HCT116 (cell line): ENCODE results near the gene STK32B. TPM values are rescaled to one million over a fixed set of nuclear protein-coding genes. Genes with fewer than 3 reads are reported as not detected.

Source experiments
- ATAC-seq: fragments of 200-7000 bp; cut with Tn5 transposase; 2 replicates; pipeline ENCODE4 v1.9.1; 2020; ENCODE audit warnings: mild to moderate bottlenecking, moderate library complexity
- BruUV-seq: library from RNA; stranded (reverse); fragments of 400-500 nt; replicated peaks from 2 replicates; lab custom pipeline; 2021; lab: Mats Ljungman, UMichigan
- CTCF ChIA-PET: fragments of 300-600 bp; sonication (Branson Sonifier 250); formaldehyde crosslinking; loops from one replicate; lab custom pipeline; 2021; ENCODE audit warnings: antibody characterized with exemption; lab: Charles Lee
- POLR2A ChIA-PET: fragments of 300-600, 350-600 bp; sonication (Branson Sonifier 250); formaldehyde crosslinking; loops from one replicate; lab custom pipeline; 2021; ENCODE audit warnings: antibody characterized with exemption; lab: Charles Lee
- RAD21 ChIA-PET, 2 experiments: fragments of 300-600 bp; sonication (Branson Sonifier 250); formaldehyde crosslinking; loops; one replicate each; lab custom pipeline; 2023; ENCODE audit warnings: low total read pairs in 2 of 2; ENCODE audit not compliant: uncharacterized antibody in 2 of 2, unreplicated experiment in 2 of 2, low non-redundant PET in 1 of 2; lab: Charles Lee
- DNase-seq: peaks from one replicate; pipeline ENCODE4 v3.0.0-alpha.2; 2010; ENCODE audit warnings: low read depth, low spot score
- H2AFZ ChIP-seq: fragments of 200-600 bp; shearing (Covaris generic), sonication (generic); 2 replicates; pipeline ENCODE4 v1.6.1; 2017; ENCODE audit warnings: low read depth, mixed run types, mixed read lengths, antibody characterized with exemption, low read length; ENCODE audit not compliant: poor library complexity, severe bottlenecking
- H3K27ac ChIP-seq: 2 replicates; pipeline ENCODE4 v1.5.1; 2012; ENCODE audit warnings: low read depth, low read length
- H3K27me3 ChIP-seq: fragments of 200-600 bp; sonication (generic); 2 replicates; pipeline ENCODE4 v1.6.1; 2016; ENCODE audit warnings: mixed run types, low read length, mixed read lengths; ENCODE audit not compliant: insufficient read depth
- H3K36me3 ChIP-seq, 2 experiments: fragments of 200-500 bp in 1 of 2; fragments of 200-600 bp in 1 of 2; sonication (Bioruptor generic) in 1 of 2; sonication (generic) in 1 of 2; 2 replicates each; pipeline versions ENCODE4 v1.5.1 to v1.6.1; 2014 to 2016; ENCODE audit warnings: low read length in 2 of 2, inconsistent platforms in 1 of 2, mixed read lengths in 1 of 2, mixed run types in 1 of 2; ENCODE audit not compliant: insufficient read depth in 2 of 2, control insufficient read depth in 1 of 2
- H3K4me1 ChIP-seq, 2 experiments: fragments of 200-600 bp in 1 of 2; sonication (generic) in 1 of 2; 2 replicates each; pipeline versions ENCODE4 v1.5.1 to v1.6.1; 2012 to 2017; ENCODE audit warnings: low read length in 2 of 2, inconsistent platforms in 1 of 2, mild to moderate bottlenecking in 1 of 2, mixed read lengths in 1 of 2, mixed run types in 1 of 2, moderate library complexity in 1 of 2; ENCODE audit not compliant: insufficient read depth in 2 of 2, control insufficient read depth in 1 of 2
- H3K4me2 ChIP-seq: fragments of 200-600 bp; sonication (generic); 2 replicates; pipeline ENCODE4 v1.6.1; 2017; ENCODE audit warnings: mixed run types, low read length, mixed read lengths
- H3K4me3 ChIP-seq, 2 experiments: fragments of 200-600 bp in 1 of 2; sonication (generic) in 1 of 2; replicated peaks in 1 of 2; 2 replicates each; pipeline ENCODE4 v1.5.1; 2011 to 2016; ENCODE audit warnings: low read length in 2 of 2, control low read depth in 1 of 2, low read depth in 1 of 2, mild to moderate bottlenecking in 1 of 2, mixed read lengths in 1 of 2, mixed run types in 1 of 2
- H3K79me2 ChIP-seq: fragments of 200-600 bp; sonication (generic); 2 replicates; pipeline ENCODE4 v1.6.1; 2017; ENCODE audit warnings: mild to moderate bottlenecking, mixed run types, low read length, moderate library complexity, mixed read lengths; ENCODE audit not compliant: insufficient read depth
- H3K9ac ChIP-seq: fragments of 200-600 bp; sonication (generic); 2 replicates; pipeline ENCODE4 v1.6.1; 2016; ENCODE audit warnings: low read length, mixed read lengths
- H3K9me2 ChIP-seq: fragments of 200-600 bp; sonication (generic), shearing (Covaris generic); 2 replicates; pipeline ENCODE4 v1.6.1; 2017; ENCODE audit warnings: mixed run types, mild to moderate bottlenecking, moderate library complexity; ENCODE audit not compliant: insufficient read depth
- H3K9me3 ChIP-seq, 2 experiments: fragments of 200-500 bp in 1 of 2; fragments of 200-600 bp in 1 of 2; sonication (Bioruptor generic) in 1 of 2; sonication (generic) in 1 of 2; 2 replicates each; pipeline ENCODE4 v1.6.1; 2014 to 2017; ENCODE audit warnings: low read length in 2 of 2, mixed read lengths in 2 of 2, inconsistent platforms in 1 of 2, low read depth in 1 of 2, mild to moderate bottlenecking in 1 of 2, mixed run types in 1 of 2, moderate library complexity in 1 of 2; ENCODE audit not compliant: control insufficient read depth in 1 of 2, insufficient read depth in 1 of 2
- H4K20me1 ChIP-seq: fragments of 200-600 bp; sonication (generic), shearing (Covaris generic); 2 replicates; pipeline ENCODE4 v1.6.1; 2017; ENCODE audit warnings: mixed run types, mild to moderate bottlenecking, moderate library complexity; ENCODE audit not compliant: insufficient read depth
- CBX3 ChIP-seq: IDR thresholded peaks from 2 replicates; pipeline ENCODE4 v1.6.1; 2012; ENCODE audit warnings: low read depth
- CEBPB ChIP-seq: IDR thresholded peaks from 2 replicates; pipeline ENCODE4 v1.6.1; 2012; ENCODE audit warnings: low read depth
- ELF1 ChIP-seq: IDR thresholded peaks from 2 replicates; pipeline ENCODE4 v1.6.1; 2012; ENCODE audit warnings: low read depth, borderline replicate concordance
- EZH2 ChIP-seq: fragments of 200-600 bp; sonication (generic); IDR thresholded peaks from 2 replicates; pipeline ENCODE4 v1.6.1; 2017; ENCODE audit warnings: antibody characterized with exemption, mixed run types
- MAX ChIP-seq: IDR thresholded peaks from 2 replicates; pipeline ENCODE4 v1.6.1; 2012
- POLR2A ChIP-seq: IDR thresholded peaks from 2 replicates; pipeline ENCODE4 v1.7.0; 2011; ENCODE audit warnings: borderline replicate concordance; ENCODE audit not compliant: insufficient read depth, insufficient read length; ENCODE audit errors: extremely low read depth
- REST ChIP-seq: IDR thresholded peaks from 2 replicates; pipeline ENCODE4 v1.6.1; 2012; ENCODE audit warnings: low read depth
- SIN3A ChIP-seq: IDR thresholded peaks from 2 replicates; pipeline ENCODE4 v1.6.1; 2012; ENCODE audit warnings: low read depth
- SRF ChIP-seq: IDR thresholded peaks from 2 replicates; pipeline ENCODE4 v1.6.1; 2012; ENCODE audit warnings: low read depth
- YY1 ChIP-seq: IDR thresholded peaks from 2 replicates; pipeline ENCODE4 v1.6.1; 2011; ENCODE audit warnings: low read length, low read depth, moderate library complexity, mild to moderate bottlenecking; ENCODE audit not compliant: insufficient replicate concordance; ENCODE audit errors: extremely low read depth
- ZNF274 ChIP-seq: fragments of 200-500 bp; sonication (Bioruptor generic); IDR thresholded peaks from 2 replicates; pipeline ENCODE4 v1.6.1; 2014; ENCODE audit warnings: mild to moderate bottlenecking, low read depth, low read length, inconsistent platforms
- intact Hi-C: fragments of 100-400 bp; cut with micrococcal nuclease; formaldehyde crosslinking; loops from 2 replicates; pipeline ENCODE4 v1.10.0; 2022
- total RNA-seq: library from RNA; stranded (reverse); gene quantifications from one replicate; pipeline ENCODE4 v1.2.1, GENCODE V29; 2021; ENCODE audit not compliant: unreplicated experiment

The STK32B gene
- total RNA-seq, 1 experiment from 2014 or later = not detected

GRCh38 chr4:5541169-5541568 is 489.9 kb downstream of the STK32B start:
- H3K9me3 ChIP-seq = no peaks in the 10 kb centered on the region
- H3K4me1 ChIP-seq = no peaks in the 10 kb centered on the region
- TF ChIP-seq ZNF274 (no peak), EZH2 (no peak), YY1 (no peak), MAX (no peak), ELF1 (no peak), CEBPB (no peak), REST (no peak), SRF (no peak), SIN3A (no peak), CBX3 (no peak), POLR2A (no peak)
- peaks cover 60% of the 10 kb centered on the region for H3K27me3 ChIP-seq
- CTCF ChIA-PET = no interaction called here
- BruUV-seq = no TSS peak
- H3K36me3 ChIP-seq = no peaks in the 10 kb centered on the region
- no peak overlapping the region for H3K9ac ChIP-seq
- RAD21 ChIA-PET = interaction anchor here in 1 of 2 experiments (0.6 kb wide), 1 partner anchor 17 kb away, joined by 3 read pairs; no protein-coding TSS in a partner anchor
- DNase-seq = no peak
- intact Hi-C loops = no loop called here
- H3K9me2 ChIP-seq = no peaks in the 10 kb centered on the region
- ATAC-seq = no peak
- no peak overlapping the region for H3K27ac ChIP-seq
- no peak overlapping the region for H3K4me3 ChIP-seq
- no peaks in the 10 kb centered on the region for H3K79me2 ChIP-seq
- H2AFZ ChIP-seq = no peak overlapping the region
- H4K20me1 ChIP-seq = no peaks in the 10 kb centered on the region
- H3K4me2 ChIP-seq = no peak overlapping the region
- POLR2A ChIA-PET = no interaction called here
